Liver (tissue), 9 donors: Measurements from ENCODE around the gene VAMP4. TPM values are rescaled to one million over a fixed set of nuclear protein-coding genes. Genes with fewer than 3 reads are reported as not detected.

ENCODE experiments used
- DNase-seq: peaks from one replicate; pipeline ENCODE4 v3.0.0-alpha.2; 2017; ENCODE audit warnings: low spot score
- H3K27ac ChIP-seq, 2 donors: one replicate each; pipeline ENCODE4 v1.7.0; 2013; ENCODE audit warnings: inconsistent platforms in 2 of 2, low read length in 2 of 2, control low read depth in 1 of 2, low read depth in 1 of 2, mild to moderate bottlenecking in 1 of 2
- H3K27me3 ChIP-seq, 4 donors: one replicate each; pipeline versions ENCODE4 v1.6.1 to v1.7.0; 2013; ENCODE audit warnings: low read length in 3 of 4, inconsistent platforms in 1 of 4, mild to moderate bottlenecking in 1 of 4, moderate library complexity in 1 of 4; ENCODE audit not compliant: control insufficient read depth in 4 of 4, insufficient read depth in 4 of 4
- H3K36me3 ChIP-seq, 4 donors: one replicate each; pipeline versions ENCODE4 v1.6.1 to v1.7.0; 2013; ENCODE audit warnings: low read length in 3 of 4, mild to moderate bottlenecking in 3 of 4, low read depth in 1 of 4, moderate library complexity in 1 of 4; ENCODE audit not compliant: control insufficient read depth in 4 of 4, insufficient read depth in 3 of 4
- H3K4me1 ChIP-seq, 4 donors: one replicate each; pipeline versions ENCODE4 v1.6.1 to v1.7.0; 2013; ENCODE audit warnings: low read length in 3 of 4, mild to moderate bottlenecking in 3 of 4, moderate library complexity in 1 of 4; ENCODE audit not compliant: control insufficient read depth in 4 of 4, insufficient read depth in 4 of 4
- H3K4me3 ChIP-seq, 3 donors: one replicate each; pipeline versions ENCODE4 v1.6.1 to v1.7.0; 2013; ENCODE audit warnings: low read length in 3 of 3, control low read depth in 1 of 3, low read depth in 1 of 3, mild to moderate bottlenecking in 1 of 3
- H3K9ac ChIP-seq, 2 donors: one replicate each; pipeline ENCODE4 v1.7.0; 2013; ENCODE audit warnings: low read length in 2 of 2, mild to moderate bottlenecking in 2 of 2, moderate library complexity in 2 of 2, control low read depth in 1 of 2, low read depth in 1 of 2
- H3K9me3 ChIP-seq, 4 donors: one replicate each; pipeline versions ENCODE4 v1.6.1 to v1.7.0; 2013; ENCODE audit warnings: low read length in 3 of 4; ENCODE audit not compliant: control insufficient read depth in 4 of 4
- CTCF ChIP-seq: fragments of 150-350 bp; IDR thresholded peaks from 2 replicates; pipeline ENCODE4 v1.5.1; 2017; ENCODE audit warnings: improper control_type of control experiment, low read depth, low read length; ENCODE audit not compliant: missing input control
- EGR1 ChIP-seq, 2 donors: IDR thresholded peaks; 2 replicates each; pipeline ENCODE4 v1.6.1; 2016 to 2018; ENCODE audit warnings: antibody characterized with exemption in 2 of 2, low read depth in 2 of 2
- FOXA1 ChIP-seq: IDR thresholded peaks from 2 replicates; pipeline ENCODE4 v1.6.1; 2016; ENCODE audit warnings: antibody characterized with exemption
- FOXA2 ChIP-seq: IDR thresholded peaks from 2 replicates; pipeline ENCODE4 v1.6.1; 2016; ENCODE audit warnings: antibody characterized with exemption
- GABPA ChIP-seq, 2 donors: IDR thresholded peaks in 1 of 2; conservative IDR thresholded peaks in 1 of 2; 2 replicates each; pipeline ENCODE4 v1.6.1; 2016; ENCODE audit warnings: antibody characterized with exemption in 2 of 2, mild to moderate bottlenecking in 1 of 2, moderate library complexity in 1 of 2
- HNF4A ChIP-seq, 2 donors: conservative IDR thresholded peaks; 2 replicates each; pipeline ENCODE4 v1.6.1; 2016; ENCODE audit warnings: antibody characterized with exemption in 2 of 2, mild to moderate bottlenecking in 2 of 2
- HNF4G ChIP-seq: IDR thresholded peaks from 2 replicates; pipeline ENCODE4 v1.6.1; 2016; ENCODE audit warnings: antibody characterized with exemption
- JUND ChIP-seq, 2 donors: IDR thresholded peaks; 2 replicates each; pipeline ENCODE4 v1.6.1; 2016; ENCODE audit warnings: antibody characterized with exemption in 2 of 2
- MAX ChIP-seq: IDR thresholded peaks from 2 replicates; pipeline ENCODE4 v1.6.1; 2016; ENCODE audit warnings: antibody characterized with exemption
- NR2F2 ChIP-seq: IDR thresholded peaks from 2 replicates; pipeline ENCODE4 v1.6.1; 2016; ENCODE audit warnings: antibody characterized with exemption
- RAD21 ChIP-seq, 2 donors: IDR thresholded peaks; 2 replicates each; pipeline ENCODE4 v1.6.1; 2016; ENCODE audit warnings: antibody characterized with exemption in 2 of 2, mild to moderate bottlenecking in 2 of 2
- RXRA ChIP-seq, 2 donors: IDR thresholded peaks; 2 replicates each; pipeline ENCODE4 v1.6.1; 2017 to 2018; ENCODE audit warnings: antibody characterized with exemption in 2 of 2, mild to moderate bottlenecking in 1 of 2
- SP1 ChIP-seq: IDR thresholded peaks from 2 replicates; pipeline ENCODE4 v1.6.1; 2018; ENCODE audit warnings: antibody characterized with exemption, mild to moderate bottlenecking
- TAF1 ChIP-seq: conservative IDR thresholded peaks from 2 replicates; pipeline ENCODE4 v1.6.1; 2016; ENCODE audit warnings: antibody characterized with exemption, mild to moderate bottlenecking
- YY1 ChIP-seq: IDR thresholded peaks from 2 replicates; pipeline ENCODE4 v1.6.1; 2016; ENCODE audit warnings: antibody characterized with exemption, mild to moderate bottlenecking
- ZBTB33 ChIP-seq: IDR thresholded peaks from 2 replicates; pipeline ENCODE4 v1.6.1; 2016; ENCODE audit warnings: antibody characterized with exemption
- WGBS: extraction: QIAGEN DNeasy Blood & Tissue Kit; methylation state at CpG from one replicate; pipeline ENCODE4 v1.1.7; 2013; 5-methylcytosine and 5-hydroxymethylcytosine counted together
- polyA plus RNA-seq, 2 donors: library from polyadenylated mRNA; stranded (reverse) in 1 of 2; unstranded in 1 of 2; fragments of 200-250 nt in 1 of 2; fragments of >200 nt in 1 of 2; fragmentation: Nextera tagmentation in 1 of 2; extraction: Ambion mirVana in 1 of 2; gene quantifications; one replicate each; pipeline versions ENCODE4 v1.2.1 to v1.2.3, GENCODE V29; 2013 to 2015
- total RNA-seq, 2 donors: library from RNA; depleted of rRNA; stranded (reverse); fragments of >200 nt; gene quantifications; one replicate each; pipeline ENCODE4 v1.2.3, GENCODE V29; 2014
- TF ChIP-seq, protein P1 (sequence below): IDR thresholded peaks from 2 replicates; pipeline ENCODE4 v1.6.1; 2016; ENCODE audit warnings: antibody characterized with exemption, mild to moderate bottlenecking
- TF ChIP-seq, protein P2 (sequence below): IDR thresholded peaks from 2 replicates; pipeline ENCODE4 v1.6.1; 2016; ENCODE audit warnings: antibody characterized with exemption
- donor health status: healthy.
- donor health status: healthy.
- donor health status: healthy.
- donor health status: healthy.
- donor health status: healthy.

The VAMP4 gene
- total and polyA plus RNA-seq, 4 donors: 4.0 to 6.1 (median 4.8) TPM

DNA sequence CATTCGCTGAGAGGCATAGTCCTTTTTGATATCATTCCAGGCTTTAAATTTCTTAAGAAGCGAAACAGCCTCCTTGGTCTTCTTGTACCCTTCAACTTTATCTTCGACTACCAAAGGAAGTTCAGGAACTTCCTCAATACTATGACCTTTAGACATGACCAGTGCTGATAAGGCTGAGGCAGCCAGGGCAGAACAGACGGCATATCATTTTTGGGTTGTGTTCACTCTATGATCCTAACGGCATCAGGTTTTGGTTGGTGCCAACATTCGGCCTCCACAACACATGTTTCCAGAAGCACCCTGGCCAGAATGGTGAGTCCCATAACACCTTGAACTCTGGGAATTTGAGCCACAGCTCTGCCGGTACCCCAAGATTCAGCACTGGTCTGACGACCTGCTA lies 58.0 kb downstream of the VAMP4 start:
- TF ChIP-seq, protein P1, sequence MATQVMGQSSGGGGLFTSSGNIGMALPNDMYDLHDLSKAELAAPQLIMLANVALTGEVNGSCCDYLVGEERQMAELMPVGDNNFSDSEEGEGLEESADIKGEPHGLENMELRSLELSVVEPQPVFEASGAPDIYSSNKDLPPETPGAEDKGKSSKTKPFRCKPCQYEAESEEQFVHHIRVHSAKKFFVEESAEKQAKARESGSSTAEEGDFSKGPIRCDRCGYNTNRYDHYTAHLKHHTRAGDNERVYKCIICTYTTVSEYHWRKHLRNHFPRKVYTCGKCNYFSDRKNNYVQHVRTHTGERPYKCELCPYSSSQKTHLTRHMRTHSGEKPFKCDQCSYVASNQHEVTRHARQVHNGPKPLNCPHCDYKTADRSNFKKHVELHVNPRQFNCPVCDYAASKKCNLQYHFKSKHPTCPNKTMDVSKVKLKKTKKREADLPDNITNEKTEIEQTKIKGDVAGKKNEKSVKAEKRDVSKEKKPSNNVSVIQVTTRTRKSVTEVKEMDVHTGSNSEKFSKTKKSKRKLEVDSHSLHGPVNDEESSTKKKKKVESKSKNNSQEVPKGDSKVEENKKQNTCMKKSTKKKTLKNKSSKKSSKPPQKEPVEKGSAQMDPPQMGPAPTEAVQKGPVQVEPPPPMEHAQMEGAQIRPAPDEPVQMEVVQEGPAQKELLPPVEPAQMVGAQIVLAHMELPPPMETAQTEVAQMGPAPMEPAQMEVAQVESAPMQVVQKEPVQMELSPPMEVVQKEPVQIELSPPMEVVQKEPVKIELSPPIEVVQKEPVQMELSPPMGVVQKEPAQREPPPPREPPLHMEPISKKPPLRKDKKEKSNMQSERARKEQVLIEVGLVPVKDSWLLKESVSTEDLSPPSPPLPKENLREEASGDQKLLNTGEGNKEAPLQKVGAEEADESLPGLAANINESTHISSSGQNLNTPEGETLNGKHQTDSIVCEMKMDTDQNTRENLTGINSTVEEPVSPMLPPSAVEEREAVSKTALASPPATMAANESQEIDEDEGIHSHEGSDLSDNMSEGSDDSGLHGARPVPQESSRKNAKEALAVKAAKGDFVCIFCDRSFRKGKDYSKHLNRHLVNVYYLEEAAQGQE: no peak
- no peak for TF ChIP-seq JUND (IDR thresholded peaks at IDR 0.05)
- no peak for TF ChIP-seq YY1
- no peak for TF ChIP-seq GABPA (IDR thresholded peaks at IDR 0.05 in 1 of 2, conservative IDR thresholded peaks at IDR 0.05 in 1 of 2)
- TF ChIP-seq, protein P2, sequence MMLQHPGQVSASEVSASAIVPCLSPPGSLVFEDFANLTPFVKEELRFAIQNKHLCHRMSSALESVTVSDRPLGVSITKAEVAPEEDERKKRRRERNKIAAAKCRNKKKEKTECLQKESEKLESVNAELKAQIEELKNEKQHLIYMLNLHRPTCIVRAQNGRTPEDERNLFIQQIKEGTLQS: no peak
- no peak for TF ChIP-seq ZBTB33
- no peak for TF ChIP-seq FOXA2
- no peak for TF ChIP-seq NR2F2
- no peak for TF ChIP-seq FOXA1
- TF ChIP-seq CTCF: no peak
- TF ChIP-seq HNF4A (conservative IDR thresholded peaks at IDR 0.05): no peak
- no peak for TF ChIP-seq TAF1
- no peak for TF ChIP-seq HNF4G
- no peak for TF ChIP-seq RXRA (IDR thresholded peaks at IDR 0.05)
- TF ChIP-seq MAX: no peak
- Histone ChIP-seq H3K36me3 (no peaks in the 10 kb centered on the region), H3K9ac (no peak overlapping the region), H3K4me3 (no peak overlapping the region), H3K9me3 (no peaks in the 10 kb centered on the region), H3K27me3 (no peaks in the 10 kb centered on the region), H3K27ac (no peak overlapping the region), H3K4me1 (no peaks in the 10 kb centered on the region)
- 66% methylated on average over 8 of the region's 8 CpGs for WGBS
- no peak for DNase-seq

DNA sequence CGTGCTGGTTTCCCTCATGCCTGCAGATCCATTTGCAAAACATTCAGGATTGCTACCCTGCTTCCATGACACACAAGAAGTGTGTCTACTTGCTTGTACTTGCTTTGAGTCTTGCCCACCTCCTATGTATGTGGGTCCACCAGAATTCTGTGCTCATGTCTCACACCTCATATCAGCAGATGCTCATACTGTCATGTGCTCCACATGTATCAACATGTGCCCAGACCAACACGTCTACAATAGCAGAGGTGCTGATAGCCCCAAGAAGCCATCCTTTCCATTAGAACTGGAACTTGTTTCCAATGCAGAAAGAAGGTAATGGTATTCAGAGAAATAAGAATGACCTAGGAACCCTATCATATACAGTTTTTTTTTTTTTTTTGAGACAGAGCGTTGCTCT lies 61.5 kb downstream of the VAMP4 start:
- H3K9me3 ChIP-seq: no peaks in the 10 kb centered on the region
- H3K27ac ChIP-seq: no peak overlapping the region
- H3K27me3 ChIP-seq: no peaks in the 10 kb centered on the region
- no peak for DNase-seq
- no peaks in the 10 kb centered on the region for H3K36me3 ChIP-seq
- no peak overlapping the region for H3K9ac ChIP-seq
- H3K4me1 ChIP-seq: peaks cover 0 to 1% (median under 1%) of the 10 kb centered on the region in 4 donors
- H3K4me3 ChIP-seq: no peak overlapping the region
- 97% methylated on average over 3 of the region's 3 CpGs for WGBS
- TF ChIP-seq GABPA (IDR thresholded peaks at IDR 0.05 in 1 of 2, conservative IDR thresholded peaks at IDR 0.05 in 1 of 2) (no peak), HNF4A (conservative IDR thresholded peaks at IDR 0.05) (no peak), EGR1 (IDR thresholded peaks at IDR 0.05; ENCODE audit: low read depth in 2 of 2) (no peak), RXRA (IDR thresholded peaks at IDR 0.05) (no peak), ZBTB33 (no peak), RAD21 (IDR thresholded peaks at IDR 0.05) (no peak), NR2F2 (no peak), MAX (no peak), SP1 (no peak), FOXA2 (no peak), JUND (IDR thresholded peaks at IDR 0.05) (no peak), TAF1 (no peak)
- TF ChIP-seq, protein P1: no peak
